CD4-positive, alpha-beta T cell treated with Interleukin-6 at 100 ng/mL for 8 hours (primary cell): ENCODE results near the gene OLFM2.
A peak's percentile ranks its signal among the peaks of the same experiment; 100 is the strongest.
"Not testable (repeated sequence)": the region's sequence is repeated elsewhere in the genome, so short reads cannot be mapped to it uniquely, and the experiment has no call there.

Experiments
- DNase-seq: peaks from one replicate; pipeline ENCODE4 v3.0.0-alpha.2; 2020; ENCODE audit warnings: mixed read lengths, low spot score

OLFM2 gene

GRCh38 chr19:9827289-9828238 is 108.8 kb downstream of the OLFM2 start, which contains the start of gene UBL5:
Gene UBL5, plus strand, starts transcription at chr19:9827918. Its CDS starts 420 bp downstream, at chr19:9828338.
- peak; percentile 90 for DNase-seq

DNA sequence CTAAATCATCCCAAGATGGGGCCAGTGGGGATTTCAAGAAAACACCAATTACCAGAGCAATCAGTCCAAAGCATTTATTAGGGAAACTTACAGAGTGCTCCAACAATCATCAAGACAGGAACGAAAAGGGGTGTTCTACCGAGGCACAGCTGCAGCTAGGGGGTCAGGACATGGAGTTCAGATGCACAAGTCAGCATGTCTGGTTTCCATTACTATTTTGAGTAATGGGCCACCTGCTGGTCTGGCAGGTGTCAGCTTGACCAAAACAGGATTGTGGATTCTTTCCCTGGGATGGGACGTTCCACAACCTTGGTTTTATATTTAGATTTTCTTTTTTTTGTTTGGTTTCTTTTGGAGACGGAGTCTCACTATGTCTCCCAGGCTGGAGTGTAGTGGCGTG is 112.5 kb downstream of the OLFM2 start:
- no peak for DNase-seq

DNA sequence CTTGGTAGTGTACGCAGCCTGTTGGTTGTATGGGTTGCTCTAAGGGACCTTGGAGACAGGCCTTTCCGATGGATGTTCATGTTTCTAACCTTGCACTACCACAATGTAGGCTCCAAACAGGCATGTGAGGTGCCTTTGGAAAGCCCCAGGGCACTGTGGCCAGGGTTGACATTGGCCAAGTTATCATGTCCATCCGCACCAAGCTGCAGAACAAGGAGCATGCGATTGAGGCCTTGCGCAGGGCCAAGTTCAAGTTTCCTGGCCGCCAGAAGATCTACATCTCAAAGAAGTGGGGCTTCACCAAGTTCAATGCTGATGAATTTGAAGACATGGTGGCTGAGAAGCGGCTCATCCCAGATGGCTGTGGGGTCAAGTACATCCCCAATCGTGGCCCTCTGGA is 116.3 kb downstream of the OLFM2 start:
- not testable (repeated sequence) for DNase-seq

- no peak for DNase-seq
Measured at GRCh38 chr19:9819596-9819909, 116.8 kb downstream of the OLFM2 start.

- DNase-seq = peak; percentile 100
Measured at GRCh38 chr19:9818734-9819595, 117.3 kb downstream of the OLFM2 start, which contains the start of gene FBXL12. Gene FBXL12, minus strand, starts transcription at chr19:9819079. Its CDS starts 266 bp downstream, at chr19:9818813.

DNA sequence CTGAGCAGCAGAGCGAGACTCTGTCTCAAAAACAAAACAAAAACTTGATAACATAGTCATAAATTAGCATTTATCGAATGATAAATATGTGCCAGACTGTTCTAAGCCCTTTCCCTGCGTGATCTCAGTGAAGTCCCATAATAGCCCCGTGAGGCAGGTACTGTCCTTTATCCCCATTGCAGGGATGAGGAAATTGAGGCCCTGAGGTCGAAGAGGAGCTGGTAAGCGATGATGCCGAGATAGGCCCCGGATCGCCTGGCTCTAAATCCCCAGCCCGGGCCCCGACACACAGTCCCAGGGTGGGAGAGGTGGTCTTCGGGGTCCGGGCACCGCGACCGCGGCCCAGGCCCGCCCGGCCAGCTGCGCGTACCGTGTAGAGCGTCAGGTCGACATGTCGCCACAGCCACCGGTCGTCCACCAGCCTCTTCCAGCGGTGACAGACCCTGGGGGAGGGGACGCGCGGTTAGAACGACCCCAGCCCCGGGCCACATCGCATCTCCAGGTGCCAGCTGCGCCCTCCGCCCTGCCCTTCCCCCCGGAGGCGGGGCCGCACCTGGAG is 118.1 kb downstream of the OLFM2 start:
- no peak for DNase-seq

DNA sequence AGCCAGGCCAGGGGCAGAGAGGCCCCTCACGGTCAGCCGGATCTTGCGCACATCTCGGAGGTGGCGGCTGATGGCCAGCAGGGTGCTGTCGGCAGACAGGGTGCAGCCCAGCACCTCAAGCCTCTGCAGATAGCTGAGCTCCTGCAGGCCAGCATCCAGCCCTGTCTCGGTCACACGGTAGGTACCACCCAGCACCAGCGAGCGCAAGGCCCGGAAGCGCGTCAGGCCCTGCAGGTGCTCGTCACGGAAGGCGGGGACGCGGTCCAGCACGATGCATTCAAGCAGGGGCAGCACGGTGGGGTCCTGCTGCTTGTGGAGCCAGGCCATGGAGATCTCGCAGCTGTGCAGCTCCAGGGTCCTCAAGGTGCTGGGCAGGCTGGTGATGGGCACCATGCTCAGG is 125.2 kb downstream of the OLFM2 start:
- DNase-seq = no peak

DNA sequence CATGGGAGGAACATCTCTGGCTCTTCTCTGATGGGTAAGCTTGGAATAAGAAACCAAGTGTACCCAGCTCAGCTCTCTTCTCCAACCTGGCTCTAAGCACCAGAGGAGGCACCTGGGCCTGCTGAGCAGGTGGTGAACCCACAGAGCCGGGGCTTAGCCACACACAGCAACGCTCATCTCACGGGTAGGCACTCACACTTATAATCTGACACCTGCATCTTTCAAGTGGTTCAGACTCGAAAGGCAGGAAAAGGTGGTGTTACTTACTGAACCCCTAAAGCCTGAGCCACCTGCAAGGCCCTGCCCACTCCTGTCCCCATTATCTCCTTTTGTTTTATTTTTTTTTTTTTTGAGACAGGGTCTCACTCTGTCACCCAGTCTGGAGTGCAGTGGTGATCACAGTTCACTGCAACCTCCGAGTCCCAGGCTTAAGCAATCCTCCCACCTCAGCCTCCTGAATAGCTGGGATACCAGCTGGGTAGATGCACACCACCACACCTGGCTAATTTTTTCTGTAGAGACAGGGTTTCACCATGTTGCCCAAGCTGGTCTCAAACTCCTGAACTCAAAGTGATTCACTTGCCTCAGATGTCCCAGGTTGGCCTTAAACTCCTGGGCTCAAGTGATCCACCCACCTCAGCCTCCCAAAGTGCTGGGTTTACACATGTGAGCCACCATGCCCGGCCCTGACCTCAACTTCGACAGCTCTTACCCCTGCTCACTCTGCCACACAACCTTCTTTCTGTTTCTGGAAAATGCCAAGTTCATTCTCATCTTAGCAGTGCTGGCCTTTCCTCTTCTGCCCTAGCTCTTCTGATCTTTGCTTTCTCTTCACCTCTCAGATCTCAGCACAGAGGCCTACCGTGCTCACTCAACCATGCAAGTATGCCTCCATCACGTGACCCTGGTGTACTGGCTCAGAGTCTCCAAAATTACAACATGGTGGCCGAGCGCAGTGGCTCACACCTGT is 127.2 kb downstream of the OLFM2 start:
- DNase-seq = peak; percentile 64

DNA sequence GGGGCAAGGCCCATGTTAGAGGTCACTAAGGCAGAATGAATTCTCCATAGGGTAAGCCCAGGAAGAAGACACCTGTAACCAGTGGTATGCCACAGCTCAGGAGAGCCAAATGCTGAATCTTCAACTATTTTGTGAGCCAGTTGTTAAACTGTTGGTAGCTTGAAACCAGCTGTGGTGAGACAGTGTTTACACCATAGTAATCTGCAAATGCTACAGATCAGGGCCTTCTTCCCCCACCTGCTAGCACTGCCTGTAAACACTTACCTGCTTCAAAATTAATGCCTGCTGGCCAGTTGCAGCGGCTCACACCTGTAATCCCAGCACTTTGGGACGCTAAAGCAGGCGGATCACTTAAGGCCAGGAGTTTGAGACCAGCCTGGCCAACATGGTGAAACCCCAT is 129.5 kb downstream of the OLFM2 start:
- no peak for DNase-seq
